ENCODE measurements around the gene LRFN4.
"Not testable (repeated sequence)": the region's sequence is repeated elsewhere in the genome, so short reads cannot be mapped to it uniquely, and the experiment has no call there.

Gene LRFN4

GRCh38 chr11:66856496-66857233 lies at the start of gene LRFN4:
TSS of gene LRFN4 (plus strand) at chr11:66857064. CDS start at chr11:66857745, 681 bp downstream.
- peak within 1 kb of the TSS; percentile 67 for H3K27ac ChIP-seq
- DNase-seq (ENCODE audit: low read depth, low spot score) = no peak

- H3K27ac ChIP-seq = no peak overlapping the region
- no peak for DNase-seq (ENCODE audit: low read depth, low spot score)
These were observed 47.3 kb upstream of the LRFN4 start for GRCh38 chr11:66809592-66809991.

- H3K27ac ChIP-seq = no peak overlapping the region
- DNase-seq (ENCODE audit: low read depth, low spot score) = no peak
These were observed 46.2 kb upstream of the LRFN4 start for GRCh38 chr11:66810576-66811185.

- DNase-seq (ENCODE audit: low read depth, low spot score) = no peak
- peak overlapping the region; percentile 55 for H3K27ac ChIP-seq
These were observed 42.2 kb upstream of the LRFN4 start for GRCh38 chr11:66814678-66815077.

- peak overlapping the region; percentile 55 for H3K27ac ChIP-seq
- no peak for DNase-seq (ENCODE audit: low read depth, low spot score)
These were observed 41.2 kb upstream of the LRFN4 start for GRCh38 chr11:66815646-66816045.

- DNase-seq (ENCODE audit: low read depth, low spot score) = no peak
- H3K27ac ChIP-seq = no peak overlapping the region
These were observed 38.5 kb upstream of the LRFN4 start for GRCh38 chr11:66818231-66818955.

GRCh38 chr11:66820381-66820780 lies 36.5 kb upstream of the LRFN4 start:
- no peak overlapping the region for H3K27ac ChIP-seq

GRCh38 chr11:66820901-66821300 lies 36.0 kb upstream of the LRFN4 start:
- H3K27ac ChIP-seq = no peak overlapping the region
- DNase-seq (ENCODE audit: low read depth, low spot score) = no peak

More at GRCh38 chr11:66820381-66820780, 36.5 kb upstream of the LRFN4 start:
- no peak for DNase-seq (ENCODE audit: low read depth, low spot score)

GRCh38 chr11:66823700-66824099 lies 33.2 kb upstream of the LRFN4 start:
- no peak for DNase-seq (ENCODE audit: low read depth, low spot score)
- no peak overlapping the region for H3K27ac ChIP-seq

- H3K27ac ChIP-seq; DNase-seq (ENCODE audit: low read depth, low spot score): not testable (repeated sequence)
These were observed 32.3 kb upstream of the LRFN4 start for GRCh38 chr11:66824573-66824972.

- DNase-seq (ENCODE audit: low read depth, low spot score) = no peak
- no peak overlapping the region for H3K27ac ChIP-seq
These were observed 22.4 kb upstream of the LRFN4 start for GRCh38 chr11:66834539-66834845.

- no peak for DNase-seq (ENCODE audit: low read depth, low spot score)
- no peak overlapping the region for H3K27ac ChIP-seq
These were observed 21.9 kb upstream of the LRFN4 start for GRCh38 chr11:66834943-66835342.

- DNase-seq (ENCODE audit: low read depth, low spot score) = no peak
- H3K27ac ChIP-seq = no peak overlapping the region
These were observed 21.0 kb upstream of the LRFN4 start for GRCh38 chr11:66835768-66836405.

- H3K27ac ChIP-seq = no peak overlapping the region
- no peak for DNase-seq (ENCODE audit: low read depth, low spot score)
These were observed 16.4 kb upstream of the LRFN4 start for GRCh38 chr11:66840317-66841091.

- peak overlapping the region; percentile 81 for H3K27ac ChIP-seq
These were observed 15.0 kb upstream of the LRFN4 start for GRCh38 chr11:66841861-66842260.

GRCh38 chr11:66842501-66842895 lies 14.4 kb upstream of the LRFN4 start:
- H3K27ac ChIP-seq = peak overlapping the region; percentile 81
- DNase-seq (ENCODE audit: low read depth, low spot score) = no peak

More at GRCh38 chr11:66841861-66842260, 15.0 kb upstream of the LRFN4 start:
- no peak for DNase-seq (ENCODE audit: low read depth, low spot score)

- DNase-seq (ENCODE audit: low read depth, low spot score) = peak; percentile 46
- peak within 1 kb of the TSS; percentile 81 for H3K27ac ChIP-seq
These were observed 13.7 kb upstream of the LRFN4 start, which contains the start of gene RCE1 for GRCh38 chr11:66842896-66843775. TSS of gene RCE1 (plus strand) at chr11:66843441. CDS start at chr11:66843456, 15 bp downstream.

GRCh38 chr11:66843776-66844495 lies 12.9 kb upstream of the LRFN4 start:
- peak overlapping the region; percentile 81 for H3K27ac ChIP-seq
- no peak for DNase-seq (ENCODE audit: low read depth, low spot score)
